EH (cell line): ENCODE results near the gene TJP1.
"Not testable (repeated sequence)": the region's sequence is repeated elsewhere in the genome, so short reads cannot be mapped to it uniquely, and the experiment has no call there.

Experiments
- DNase-seq: peaks from one replicate; pipeline ENCODE4 v3.0.0-alpha.2; 2015; ENCODE audit warnings: low read depth

TJP1 gene

DNA sequence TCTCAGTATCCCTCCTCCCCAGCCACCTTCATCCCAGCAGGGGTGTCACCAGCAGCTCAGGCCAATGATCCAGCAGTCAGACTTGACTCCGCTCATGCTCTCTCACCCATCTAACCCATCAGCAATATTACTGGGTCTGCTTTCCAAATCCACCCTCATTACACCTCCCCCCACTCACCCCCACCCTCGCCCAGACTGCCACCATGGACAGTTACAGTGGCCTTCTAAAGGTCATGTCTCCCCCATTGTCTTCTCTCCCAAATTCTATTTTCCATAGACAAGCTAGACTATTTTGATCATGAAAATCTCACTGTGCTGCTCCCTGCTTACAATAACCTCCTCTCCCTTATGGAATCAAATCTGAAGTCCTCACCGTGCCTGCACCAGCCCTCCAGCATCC, 156.0 kb downstream of the TJP1 start:
- DNase-seq, result no peak

DNA sequence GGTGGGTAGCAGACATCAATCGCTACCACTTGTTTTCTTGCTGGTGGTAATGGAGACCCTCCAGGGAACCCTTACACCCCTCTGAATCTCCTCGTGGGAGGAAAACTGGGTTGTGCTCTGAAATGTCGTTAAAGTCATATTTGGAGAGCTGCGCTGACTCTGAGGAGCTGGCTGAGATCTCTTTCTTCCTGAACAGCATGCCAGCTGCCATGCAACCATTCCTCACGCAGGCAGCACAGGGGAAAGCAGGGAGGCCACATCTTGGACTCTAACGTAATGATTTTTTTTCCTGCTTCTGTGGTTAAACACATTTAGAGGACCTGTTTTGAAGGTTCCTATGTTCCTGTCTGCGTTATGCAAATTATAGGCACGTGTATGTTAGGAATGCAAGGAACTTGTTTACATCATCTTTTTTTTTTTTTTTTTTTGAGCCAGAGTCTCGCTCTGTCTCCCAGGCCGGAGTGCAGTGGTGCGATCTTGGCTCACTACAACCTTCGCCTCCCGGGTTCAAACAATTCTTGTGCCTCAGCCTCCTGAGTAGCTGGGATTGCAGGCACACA, 156.7 kb downstream of the TJP1 start:
- peak; percentile 3 for DNase-seq

DNA sequence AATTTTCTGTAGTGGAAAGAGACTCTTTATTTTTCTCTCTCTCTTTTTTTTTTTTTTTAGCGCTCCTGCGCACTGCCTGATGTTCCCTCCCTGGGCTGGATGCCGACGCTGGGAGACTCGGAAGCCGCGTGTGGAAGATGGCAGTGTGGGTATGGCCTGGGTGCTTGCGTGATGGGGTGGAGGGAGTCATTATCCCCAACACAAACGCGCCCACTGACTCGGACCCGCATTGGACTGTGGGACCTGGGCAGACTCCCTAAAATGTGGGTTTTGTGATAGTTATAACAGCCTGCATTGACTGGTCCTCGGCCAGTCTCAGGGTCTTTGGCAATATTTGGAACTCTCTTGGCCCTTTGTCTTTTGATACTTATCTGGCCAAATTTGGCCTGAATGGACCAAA, 157.9 kb downstream of the TJP1 start:
- no peak for DNase-seq

- not testable (repeated sequence) for DNase-seq
Observed at GRCh38 chr15:29657476-29657817, 164.8 kb downstream of the TJP1 start.

GRCh38 chr15:29656636-29657475, 165.4 kb downstream of the TJP1 start:
- no peak for DNase-seq

DNA sequence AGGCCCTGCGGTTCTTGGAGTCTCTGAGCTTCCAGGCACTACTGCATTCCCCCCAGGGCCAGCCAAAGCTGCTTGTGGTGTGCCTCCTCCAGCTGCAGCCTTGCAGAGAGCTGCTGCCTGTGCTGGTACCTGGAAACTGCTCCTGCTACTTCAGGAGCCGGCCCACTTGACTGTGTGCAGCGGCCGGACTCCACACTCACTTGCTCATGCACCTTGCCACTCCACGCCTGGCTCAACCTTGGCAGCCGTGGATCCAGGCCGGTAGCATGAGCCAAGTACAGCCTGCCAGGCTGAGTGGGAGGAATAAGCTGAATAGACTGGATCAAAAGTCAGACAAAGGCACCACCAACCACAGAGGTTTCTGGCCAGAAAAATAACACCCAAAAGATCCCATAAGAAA, 169.7 kb downstream of the TJP1 start:
- no peak for DNase-seq

DNA sequence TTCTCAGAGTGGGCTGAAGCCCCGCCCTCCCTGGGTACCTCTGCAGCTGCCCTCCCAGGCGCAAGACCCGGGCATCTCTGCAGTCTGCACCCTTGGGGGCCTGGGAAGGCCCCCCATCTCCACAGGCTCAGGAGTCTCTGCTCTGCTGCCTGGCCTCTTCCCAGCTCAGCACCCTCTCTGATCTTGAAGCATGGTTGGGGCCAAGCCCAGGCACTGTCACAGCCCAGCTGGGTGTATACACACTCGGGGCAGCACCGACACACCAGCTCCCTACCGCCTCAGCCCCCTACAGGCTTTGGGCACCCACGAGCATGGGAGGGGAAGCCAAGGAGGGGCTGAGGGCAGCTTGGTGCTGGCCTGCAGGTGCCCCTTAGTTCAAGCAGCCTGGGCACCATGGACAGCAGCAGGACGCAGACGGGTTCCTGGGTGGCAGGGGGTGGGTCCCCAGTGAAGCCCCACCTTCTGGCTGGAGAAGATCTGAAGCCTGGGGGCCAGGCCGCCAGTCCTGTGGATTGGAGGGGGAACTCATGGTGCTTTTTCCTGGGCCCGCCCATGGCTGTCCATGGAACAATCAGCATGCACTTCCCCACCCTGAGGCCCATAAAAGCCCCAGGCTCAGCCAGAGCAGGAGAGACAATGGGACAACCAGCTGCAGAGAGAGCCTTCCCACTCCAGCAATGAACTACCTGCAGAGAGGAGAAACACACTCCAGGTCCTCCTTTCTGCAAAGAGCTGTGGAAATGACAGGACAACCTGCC, 170.6 kb downstream of the TJP1 start:
- DNase-seq, result no peak
